Stimulated activated CD4-positive, alpha-beta T cell treated with anti-CD3 and anti-CD28 coated beads, Interleukin-4, amount 100 ng/mL, for 4 hours (primary cell): ENCODE results near the gene SNCAIP.
"Not testable (repeated sequence)": the region's sequence is repeated elsewhere in the genome, so short reads cannot be mapped to it uniquely, and the experiment has no call there.

ENCODE experiments used
- DNase-seq, 2 experiments: peaks; one replicate each; pipeline ENCODE4 v3.0.0-alpha.2; 2020

SNCAIP gene

DNA sequence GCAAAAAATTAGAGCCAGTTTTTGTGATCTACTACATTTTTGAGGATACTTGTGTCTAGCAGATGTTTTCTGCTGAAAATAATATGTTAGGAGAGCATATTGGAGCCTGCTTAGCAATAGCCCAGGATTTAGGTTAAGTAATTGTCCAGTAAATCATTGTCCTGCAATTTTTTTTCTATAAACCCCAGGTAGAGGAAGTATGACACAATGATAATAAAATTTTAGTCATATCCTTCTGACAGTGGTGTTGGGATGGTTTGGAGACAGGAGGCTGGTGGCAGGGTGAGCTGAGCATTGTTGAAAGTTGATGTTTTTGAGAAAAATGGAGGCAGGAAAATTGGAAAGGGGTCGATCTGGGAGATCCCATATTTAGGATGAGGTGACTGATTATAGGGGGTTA is 3.5 kb downstream of the SNCAIP start:
- no peak for DNase-seq

DNA sequence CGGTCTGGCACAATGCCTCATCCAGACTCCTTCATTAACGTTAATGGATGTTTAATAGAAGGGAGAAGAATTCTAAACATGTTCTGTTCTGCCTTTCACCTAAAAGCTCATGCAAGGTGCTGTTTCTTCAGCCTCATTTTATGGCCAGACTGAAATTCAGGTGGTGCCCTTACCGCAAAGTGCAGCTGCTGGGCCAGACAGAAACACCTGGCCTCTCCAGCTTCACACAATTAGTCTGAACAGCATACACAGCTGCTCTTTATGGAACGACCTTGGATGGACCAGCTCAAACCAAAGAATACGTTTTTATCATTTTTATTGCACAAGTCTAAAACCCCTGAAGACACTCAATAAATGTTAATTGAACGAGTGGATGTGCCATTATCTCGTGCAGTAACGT is 4.6 kb downstream of the SNCAIP start:
- no peak for DNase-seq

DNA sequence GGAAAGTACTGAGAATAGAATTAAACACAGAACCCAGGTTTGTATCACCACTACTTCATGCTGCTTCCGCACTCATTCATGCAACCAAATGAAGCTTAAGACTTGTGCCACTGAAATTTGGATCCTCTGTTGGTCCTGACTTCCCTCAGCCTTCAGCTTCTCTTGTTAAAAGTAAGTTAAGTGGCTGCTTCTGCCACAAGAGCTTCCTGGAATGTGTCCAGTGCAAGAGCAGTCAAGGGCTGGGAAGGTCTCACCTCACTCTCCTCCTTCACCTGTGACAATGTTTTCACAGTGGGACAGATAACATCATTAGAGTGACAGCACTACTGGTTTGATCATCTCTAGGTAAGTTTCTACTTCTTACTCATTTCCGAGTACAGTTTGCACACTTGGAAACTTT is 7.9 kb downstream of the SNCAIP start:
- no peak for DNase-seq

DNA sequence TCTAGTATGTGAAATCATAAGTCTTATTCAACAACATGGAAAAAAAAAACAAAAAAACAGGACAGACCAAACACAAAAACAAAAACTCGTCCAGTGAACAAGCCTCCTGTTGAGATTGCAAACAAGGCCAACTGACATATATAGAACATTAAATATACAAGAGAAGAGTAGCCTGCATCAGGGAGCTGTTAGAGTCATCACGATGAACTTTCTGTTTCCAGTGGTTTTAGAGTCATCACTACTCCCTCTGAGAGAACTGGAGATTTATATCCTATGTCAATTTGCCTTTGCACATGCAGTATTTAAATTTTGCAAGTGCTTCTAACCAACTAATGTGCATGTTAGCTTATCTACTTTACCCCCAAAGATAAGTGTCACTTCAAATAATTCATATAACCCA is 9.9 kb downstream of the SNCAIP start:
- DNase-seq: no peak

DNA sequence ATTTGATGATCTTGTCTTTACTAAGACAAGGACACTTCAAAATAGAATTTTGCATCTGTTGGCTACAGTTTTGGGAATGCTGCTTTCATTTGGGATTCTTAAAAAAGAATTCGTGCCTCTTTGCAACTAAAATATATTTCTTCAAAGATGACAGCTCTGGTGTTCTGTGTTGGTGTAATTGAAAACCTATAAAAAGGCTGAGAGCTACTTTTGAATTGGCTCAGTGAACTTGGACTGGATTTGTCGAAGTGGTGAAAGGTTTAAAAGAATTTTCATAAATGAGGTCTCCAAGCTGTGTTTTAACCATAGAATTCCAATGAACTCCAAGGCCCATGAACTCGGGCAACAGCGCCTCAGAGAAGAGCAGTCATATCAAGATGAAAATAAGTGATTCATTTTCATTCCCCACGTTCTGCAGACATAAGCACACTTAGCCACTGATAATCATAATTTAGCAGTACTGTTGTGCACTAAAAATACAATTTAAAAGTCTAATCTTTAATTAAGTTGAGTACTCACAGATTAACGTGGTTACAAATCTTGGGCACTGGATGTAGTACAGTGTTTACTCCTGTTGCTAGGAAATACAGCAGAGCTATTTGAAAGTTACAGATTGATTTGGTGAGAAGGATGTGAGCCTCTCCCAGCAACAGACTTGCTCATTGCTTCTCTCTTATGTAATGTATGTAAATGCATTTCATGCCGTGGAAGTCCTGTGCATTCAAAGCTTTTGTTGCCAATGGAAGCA is 10.9 kb downstream of the SNCAIP start:
- DNase-seq: no peak

DNA sequence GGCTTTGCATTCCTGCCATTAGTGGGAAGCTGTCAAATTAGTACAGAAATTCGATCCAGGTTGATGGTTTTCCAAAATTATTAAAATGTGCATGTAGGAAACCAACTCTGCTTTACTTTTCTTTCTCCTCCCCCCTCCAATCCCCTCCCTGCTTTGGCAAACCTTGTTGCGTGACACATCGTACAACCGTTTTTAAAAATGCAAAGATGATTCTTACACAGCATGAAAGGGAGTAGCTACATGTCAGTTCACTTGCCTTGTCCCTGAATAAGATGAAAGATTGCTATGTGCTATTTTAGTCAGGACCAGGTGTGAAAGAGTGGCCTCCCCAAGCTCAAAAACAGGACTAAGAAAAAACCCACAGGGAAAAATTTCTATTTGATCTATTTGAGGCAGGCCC is 11.7 kb downstream of the SNCAIP start:
- no peak for DNase-seq

DNA sequence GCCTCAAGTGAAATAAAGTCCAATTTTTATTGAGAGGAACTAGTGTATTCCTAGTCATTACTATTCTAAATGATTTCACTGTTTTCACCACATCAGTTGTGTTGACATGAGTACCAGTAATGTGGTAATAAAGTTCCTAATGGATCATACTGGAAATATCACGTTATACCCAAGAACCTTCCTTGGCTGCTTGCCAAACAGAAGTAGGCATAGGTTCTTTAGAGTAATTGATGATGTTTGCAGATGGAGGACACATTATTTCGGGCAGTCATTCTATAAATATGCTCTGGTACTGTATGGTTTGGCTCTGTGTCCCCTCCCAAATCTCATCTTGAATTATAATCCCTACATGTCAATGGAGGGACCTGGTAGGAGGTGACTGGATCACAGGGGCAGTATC is 15.1 kb downstream of the SNCAIP start:
- no peak for DNase-seq

DNA sequence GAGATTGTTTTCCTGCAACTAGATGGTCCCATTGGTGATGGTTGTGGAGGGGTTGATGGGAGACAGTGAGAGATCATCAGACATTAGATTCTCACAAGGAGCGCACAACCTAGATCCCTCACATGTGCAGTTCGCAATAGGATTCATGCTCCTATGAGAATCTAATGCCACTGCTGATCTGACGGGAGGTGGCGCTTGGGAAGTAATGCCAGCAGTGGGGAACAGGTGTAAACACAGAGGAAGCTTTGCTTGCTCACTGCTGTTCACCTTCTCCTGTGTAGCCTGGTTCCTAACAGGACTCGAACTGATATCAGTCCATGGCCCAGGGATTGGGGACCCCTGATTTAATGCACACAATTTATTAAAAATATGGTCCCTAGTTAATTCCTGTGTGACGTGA is 18.8 kb downstream of the SNCAIP start:
- no peak for DNase-seq

DNA sequence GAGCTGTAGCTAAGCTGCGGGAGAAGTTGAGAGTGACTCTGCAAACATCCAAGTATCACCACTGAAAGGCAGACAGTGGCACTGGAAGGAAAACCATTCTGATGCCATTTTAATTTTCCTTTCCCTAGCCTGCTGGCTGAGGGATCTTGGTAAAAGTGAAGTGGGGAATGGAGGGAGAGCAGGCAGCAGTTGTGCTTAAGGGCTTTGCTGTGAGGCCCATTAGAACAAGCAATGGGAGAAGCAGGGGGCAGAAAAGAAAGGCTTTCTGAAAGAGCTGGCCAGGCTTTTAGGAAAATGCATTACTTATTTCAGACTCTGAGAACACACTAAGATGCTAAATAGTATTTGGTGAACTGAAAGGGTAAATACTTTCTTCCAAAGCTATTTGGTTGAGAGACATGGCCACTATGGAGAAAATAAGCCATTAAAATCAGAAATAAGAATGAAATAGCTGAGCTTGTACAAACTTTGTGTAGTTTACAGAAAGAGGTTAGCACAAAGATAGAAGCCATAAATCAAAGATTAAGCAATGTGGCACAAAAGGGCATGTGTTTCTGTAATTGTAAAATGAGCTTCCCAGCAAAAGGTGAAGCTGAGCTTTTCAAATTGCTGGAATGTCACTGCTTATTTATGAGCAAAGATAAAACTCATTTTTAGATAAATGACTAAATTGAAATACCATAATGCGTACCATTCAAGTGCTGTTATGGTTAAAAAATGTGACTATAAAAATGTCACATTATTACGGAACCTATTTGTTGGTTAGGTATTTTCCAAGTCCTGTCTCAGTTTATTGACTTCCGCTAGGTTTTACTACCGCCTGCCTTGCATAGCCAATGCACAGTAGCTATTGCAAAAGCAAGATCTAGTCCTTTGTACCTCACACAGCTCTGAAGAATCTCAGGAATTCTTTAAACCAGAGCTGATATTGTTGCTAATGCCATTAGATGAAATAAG is 20.8 kb downstream of the SNCAIP start:
- DNase-seq: no peak

DNA sequence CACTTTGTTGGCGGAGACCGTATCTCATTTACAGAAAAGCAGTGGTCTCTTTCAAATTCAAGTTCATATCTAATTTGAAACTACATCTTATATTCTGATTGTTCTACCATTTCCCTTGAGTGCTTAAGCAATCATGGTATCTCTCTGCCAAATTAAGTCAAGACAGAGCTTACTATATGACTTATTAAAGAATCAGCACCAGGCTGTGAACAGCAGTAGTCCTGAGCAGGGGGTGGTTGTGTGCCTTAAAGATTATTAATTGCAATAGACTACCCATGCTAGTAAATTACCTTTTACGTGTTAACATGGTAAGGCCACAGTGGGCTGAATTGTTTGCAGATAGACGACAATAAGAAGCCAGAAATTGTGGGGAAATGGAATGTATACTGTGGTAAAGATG is 21.5 kb downstream of the SNCAIP start:
- no peak for DNase-seq

DNA sequence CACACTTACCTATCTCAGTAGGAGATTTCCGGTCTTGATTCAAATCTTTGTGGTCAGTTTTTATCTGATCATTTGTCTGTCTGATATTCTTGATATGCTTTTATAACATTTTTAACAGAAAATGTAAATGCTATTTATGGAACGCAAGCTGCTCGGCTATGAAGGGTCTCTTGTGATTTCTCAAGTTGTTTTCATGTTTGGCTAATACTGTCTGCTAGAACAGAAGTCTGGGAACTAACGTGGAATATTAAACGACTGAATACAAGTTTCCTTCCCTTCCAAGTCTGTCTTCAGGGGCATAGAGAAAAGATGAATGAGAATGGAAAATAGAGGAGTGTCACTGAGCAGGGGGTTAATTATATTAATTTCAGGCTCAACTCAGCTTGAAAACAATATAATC is 27.6 kb downstream of the SNCAIP start:
- DNase-seq: no peak

DNA sequence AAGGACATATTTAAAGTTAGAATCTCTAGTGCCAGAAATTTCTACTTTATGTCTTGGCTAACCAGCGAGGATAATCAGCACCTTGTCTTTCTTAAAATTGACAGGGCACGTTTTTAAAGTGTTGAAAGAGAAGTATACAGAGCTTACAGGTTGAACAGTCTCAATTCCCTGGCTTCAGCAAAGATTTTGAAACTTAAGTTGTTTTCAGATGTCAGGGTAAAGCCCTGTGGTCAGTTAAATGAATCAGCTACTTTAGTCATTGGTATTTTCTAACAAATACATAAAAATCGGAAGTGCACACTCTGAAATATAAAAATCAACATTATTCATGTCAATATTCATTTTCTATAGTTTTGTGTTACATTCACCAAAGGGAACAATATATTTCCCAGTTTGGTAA is 29.1 kb downstream of the SNCAIP start:
- no peak for DNase-seq

DNA sequence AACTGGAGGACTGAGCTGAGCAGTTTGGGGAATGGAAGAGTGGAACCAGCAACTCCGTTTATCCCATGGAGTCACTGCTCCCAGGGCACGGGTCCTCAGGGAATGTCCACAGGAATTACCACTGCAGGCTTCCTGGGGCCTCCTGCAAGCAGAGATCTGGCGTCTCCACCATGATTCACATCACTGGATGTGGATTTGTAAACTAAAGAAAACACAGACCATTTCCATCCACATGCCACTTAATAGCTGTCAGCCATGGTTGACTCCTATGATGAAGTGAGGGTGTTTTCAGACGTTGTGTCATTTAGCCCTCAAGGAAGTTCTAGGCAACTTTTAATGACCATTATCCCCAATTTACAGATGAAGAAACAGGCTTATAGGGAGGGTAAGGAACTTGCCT is 30.2 kb downstream of the SNCAIP start:
- no peak for DNase-seq

DNA sequence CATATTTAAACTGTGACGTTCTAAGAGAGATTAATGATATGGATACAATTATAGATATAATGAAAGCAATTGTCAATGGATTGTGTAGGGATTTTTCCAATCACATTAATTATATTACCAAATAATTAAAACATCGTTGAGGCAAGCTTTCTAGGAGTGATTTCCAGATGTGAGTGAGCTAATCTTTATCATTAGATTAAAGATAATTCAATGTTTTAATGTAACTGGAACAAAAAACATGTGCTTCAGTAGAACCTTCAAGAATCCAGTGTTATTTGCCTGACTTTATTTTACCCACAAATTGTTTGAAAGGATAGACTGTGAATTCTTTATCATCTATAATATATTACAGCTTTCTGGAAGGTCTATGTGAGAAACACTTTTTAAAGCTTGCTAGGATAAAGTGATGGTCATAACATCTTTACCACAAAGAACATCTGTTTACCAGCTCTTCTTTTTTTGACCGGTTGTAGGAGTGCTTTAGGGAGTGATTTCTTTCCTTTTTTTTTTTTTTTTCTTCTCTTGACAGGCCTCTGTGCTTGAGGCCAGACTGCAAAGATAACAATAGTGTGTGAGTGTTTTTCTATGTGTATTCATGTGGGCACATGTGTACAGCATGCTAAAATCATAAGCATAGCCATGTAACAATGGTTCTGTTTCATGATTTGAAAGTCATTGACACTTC is 35.0 kb downstream of the SNCAIP start:
- no peak for DNase-seq

DNA sequence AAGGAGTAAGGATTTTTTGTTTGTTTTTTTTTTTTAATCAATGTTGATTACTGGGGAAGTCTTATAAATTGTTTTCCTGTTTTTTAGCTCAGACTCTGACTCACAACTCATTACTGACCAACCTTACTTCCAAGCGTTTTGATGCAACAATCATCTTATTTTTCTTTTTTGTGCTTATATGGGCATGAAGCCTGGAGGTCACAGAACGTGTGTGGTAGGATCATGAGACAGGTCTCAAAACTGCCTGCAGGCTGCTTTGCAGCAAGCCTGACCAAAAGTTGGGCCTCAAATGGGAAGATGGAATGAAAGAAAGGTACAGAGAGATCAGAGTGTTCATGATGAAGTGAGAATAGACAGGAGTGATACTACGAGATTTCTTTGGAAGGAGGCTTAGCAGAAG is 38.5 kb downstream of the SNCAIP start:
- no peak for DNase-seq

DNA sequence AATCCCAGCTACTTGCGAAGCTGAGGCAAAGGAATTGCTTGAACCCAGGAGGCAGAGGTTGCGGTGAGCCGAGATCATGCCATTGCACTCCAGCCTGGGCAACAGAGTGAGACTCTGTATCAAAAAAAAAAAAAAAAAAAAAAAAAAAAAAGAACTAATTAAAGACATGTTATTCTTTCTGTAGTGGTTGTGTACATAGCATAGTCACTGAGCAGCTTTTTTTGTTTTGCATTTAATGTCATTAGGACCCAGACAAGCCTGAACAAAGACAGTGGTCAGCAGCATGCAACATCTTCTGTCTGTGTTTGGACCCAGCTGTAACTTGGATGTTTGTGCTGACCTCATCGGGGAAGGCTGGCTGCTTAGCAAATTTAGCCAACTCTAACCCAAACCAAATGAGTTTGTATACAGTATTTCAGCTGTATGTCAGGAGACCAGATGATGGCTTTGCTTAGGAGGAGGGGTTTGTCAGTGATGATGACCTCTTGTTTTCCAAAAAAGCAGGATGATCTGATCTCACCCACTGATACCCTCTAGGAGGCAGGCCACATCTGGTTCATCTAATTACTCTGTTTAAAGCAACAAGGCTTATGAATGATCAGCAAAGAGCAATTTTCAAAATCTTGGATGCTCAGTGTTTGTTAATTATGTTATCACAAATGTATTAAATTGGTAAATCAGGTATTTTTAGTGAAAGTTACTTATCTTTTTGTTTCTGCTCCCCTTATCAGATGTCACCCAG is 39.5 kb downstream of the SNCAIP start:
- DNase-seq: no peak

DNA sequence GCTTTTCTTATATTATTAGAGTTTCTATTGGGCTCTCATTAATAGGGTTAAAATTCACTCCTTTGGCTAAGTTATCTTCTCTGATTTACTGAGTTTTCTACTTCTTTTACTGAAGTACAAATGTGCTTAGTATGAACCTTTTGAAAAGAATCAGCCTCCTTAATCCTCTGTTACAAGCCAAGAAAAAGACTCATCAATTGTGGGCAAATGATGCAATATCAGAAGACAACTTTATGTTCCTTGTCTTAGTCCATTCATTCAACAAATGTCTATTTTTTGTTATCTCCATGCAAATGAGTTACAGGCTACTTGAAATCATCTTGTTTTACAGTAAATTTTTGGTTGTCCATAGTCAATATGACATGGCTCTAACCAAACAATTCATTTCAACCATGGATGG is 40.3 kb downstream of the SNCAIP start:
- DNase-seq: no peak

DNA sequence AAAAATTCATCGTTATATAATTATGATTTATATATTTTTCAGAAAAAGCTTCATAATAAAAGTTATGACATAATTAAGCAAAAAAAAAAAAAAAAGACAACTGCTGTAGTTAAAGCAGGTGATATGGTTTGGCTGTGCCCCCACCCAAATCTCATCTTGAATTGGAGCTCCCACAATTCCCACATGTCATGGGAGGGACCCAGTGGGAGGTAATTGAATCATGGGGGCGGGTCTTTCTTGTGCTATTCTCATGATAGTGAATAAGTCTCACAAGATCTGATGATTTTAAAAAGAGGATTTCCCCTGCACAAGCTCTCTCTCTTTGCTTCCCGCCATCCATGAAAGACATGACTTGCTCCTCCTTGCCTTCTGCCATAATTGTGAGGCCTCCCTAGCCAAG is 41.3 kb downstream of the SNCAIP start:
- not testable (repeated sequence) for DNase-seq

DNA sequence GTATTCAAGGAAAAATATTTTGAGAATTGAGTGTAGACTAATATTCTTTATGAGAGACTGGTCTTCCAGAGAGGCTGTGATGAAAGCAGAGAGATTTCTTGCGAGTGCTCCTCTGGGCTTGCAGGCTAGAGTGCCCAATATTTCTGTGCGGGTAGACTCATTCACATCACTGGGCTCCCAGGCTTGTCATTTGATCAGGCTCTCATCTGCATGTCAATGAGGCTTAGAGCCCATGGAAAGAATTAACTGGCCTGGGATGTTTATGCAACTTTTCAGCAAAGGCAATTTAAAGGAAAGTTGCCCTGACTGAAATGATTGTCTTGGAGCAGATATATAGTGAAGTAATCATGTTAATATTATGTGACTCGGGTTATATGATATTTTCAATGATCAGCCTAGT is 42.3 kb downstream of the SNCAIP start:
- DNase-seq: no peak

DNA sequence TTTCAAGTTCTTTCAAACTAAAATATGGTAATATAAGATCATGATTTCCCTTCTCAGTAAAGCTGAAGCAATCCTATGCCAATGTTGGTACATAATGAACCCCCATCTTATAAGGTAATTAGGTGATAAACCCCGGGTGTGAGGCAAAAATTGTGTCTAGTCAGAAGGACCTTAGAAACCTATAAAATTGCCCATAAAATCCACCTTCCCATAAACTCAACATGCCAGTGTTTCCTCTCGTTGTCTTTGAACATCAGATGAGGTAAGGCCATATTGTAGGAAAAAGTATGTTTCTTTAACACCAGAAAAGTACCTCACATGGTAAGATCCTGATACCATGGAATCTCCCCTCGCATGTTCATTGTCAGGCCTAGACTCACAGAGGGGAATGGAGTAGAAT is 43.3 kb downstream of the SNCAIP start:
- DNase-seq: no peak

DNA sequence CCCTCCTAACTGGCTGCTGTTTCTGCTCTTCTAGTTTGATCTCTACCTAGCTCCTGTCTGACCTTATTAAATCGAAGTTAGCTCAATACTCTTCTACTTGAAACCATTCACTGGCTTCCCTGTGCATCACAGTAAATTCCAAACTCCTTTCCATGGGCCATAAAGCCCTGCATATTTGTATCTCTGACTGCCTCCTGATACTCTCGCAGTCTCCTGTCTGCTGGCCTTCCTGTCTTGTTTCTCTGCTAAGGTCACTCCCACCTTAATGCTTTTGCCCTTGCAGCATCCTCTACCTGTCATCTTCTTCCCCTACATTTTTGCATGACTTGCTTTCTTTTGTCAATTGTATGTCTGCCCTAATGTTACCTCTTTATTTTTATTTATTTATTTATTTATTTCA is 44.8 kb downstream of the SNCAIP start:
- no peak for DNase-seq

DNA sequence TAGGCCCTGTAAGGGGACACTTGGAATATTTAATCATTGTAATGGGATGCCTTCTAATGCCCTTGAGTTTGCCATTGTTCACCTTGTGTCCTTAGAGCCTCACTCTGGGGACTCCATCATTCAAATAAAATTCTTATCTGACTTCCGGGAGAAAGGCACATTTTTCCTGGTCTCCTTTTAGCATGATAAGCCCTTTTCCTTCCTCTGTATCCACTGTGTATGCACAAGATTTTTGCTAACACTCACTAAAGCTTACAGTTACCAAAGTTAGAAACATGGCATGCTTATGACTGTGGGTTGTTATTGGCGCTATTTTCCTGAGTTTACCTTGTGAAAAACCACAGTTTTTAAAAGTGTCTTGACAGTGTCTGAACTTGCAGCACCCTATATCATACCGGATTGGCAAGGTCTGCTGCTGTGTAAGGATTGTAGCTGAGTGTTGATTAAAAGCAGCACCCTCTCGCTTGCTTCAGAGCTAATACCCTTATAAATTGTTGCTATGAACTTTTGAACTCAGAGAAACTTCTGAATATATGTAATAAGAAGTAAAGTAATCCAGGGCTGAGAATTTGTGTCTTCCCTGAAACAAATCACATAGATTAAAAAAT is 46.4 kb downstream of the SNCAIP start:
- no peak for DNase-seq

DNA sequence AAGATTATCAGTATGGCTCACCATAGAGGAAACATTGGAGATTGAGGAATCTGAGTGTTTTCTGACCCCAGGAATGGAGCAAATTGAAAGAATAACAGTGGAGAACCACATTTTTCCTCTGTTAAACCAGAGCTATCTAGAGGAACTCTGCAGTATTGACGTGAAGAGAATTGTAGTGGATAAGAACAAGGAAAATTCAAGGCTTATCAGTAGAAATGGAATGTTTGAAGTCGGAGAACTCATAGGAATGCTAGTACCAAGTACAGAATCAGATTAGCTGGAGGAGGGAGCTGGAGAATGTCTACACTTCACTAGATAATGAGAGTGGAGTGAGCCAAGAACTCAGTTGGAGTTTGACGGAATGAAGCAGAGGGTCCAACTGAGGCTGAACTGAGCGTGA is 50.3 kb downstream of the SNCAIP start:
- DNase-seq: no peak
